HepG2 (cell line): Measurements from ENCODE around the gene CD96. TPM values are rescaled to one million over a fixed set of nuclear protein-coding genes. Genes with fewer than 3 reads are reported as not detected.

Experiments used
- ATAC-seq: fragments of 200-7000 bp; cut with Tn5 transposase; 3 replicates; pipeline ENCODE4 v1.9.1; 2020; ENCODE audit warnings: mild to moderate bottlenecking, moderate library complexity
- BruUV-seq: library from RNA; stranded (reverse); fragments of 400-500 nt; replicated peaks from 2 replicates; lab custom pipeline; 2021; lab: Mats Ljungman, UMichigan
- CTCF ChIA-PET: fragments of 300-600 bp; formaldehyde crosslinking; extraction: SDS; loops from one replicate; lab custom pipeline; 2021; ENCODE audit warnings: low total read pairs, inconsistent platforms, low intra/inter-chr PET ratio; lab: Yijun Ruan, JAX
- POLR2A ChIA-PET: fragments of 350-600 bp; sonication (Branson Sonifier 250); formaldehyde crosslinking; loops from one replicate; lab custom pipeline; 2020; ENCODE audit warnings: antibody characterized with exemption, inconsistent platforms; lab: Yijun Ruan, JAX
- DNase-seq: peaks from one replicate; pipeline ENCODE4 v3.0.0-alpha.2; 2015; ENCODE audit warnings: low spot score
- FAIRE-seq: peaks from 3 replicates; lab custom pipeline; 2011; peaks lifted over from hg19 to GRCh38; lab: Jason Lieb, UNC
- H2AFZ ChIP-seq: one replicate; pipeline ENCODE4 v1.6.1; 2011; ENCODE audit warnings: low read length, inconsistent platforms
- H3K27ac ChIP-seq: fragments of 300-600 bp; 3 replicates; pipeline ENCODE4 v1.8.0; 2011; ENCODE audit warnings: mixed run types, mild to moderate bottlenecking, mixed read lengths, low read length, inconsistent platforms; ENCODE audit not compliant: insufficient read depth; ENCODE audit errors: extremely low read length
- H3K27me3 ChIP-seq, 2 experiments: fragments of 200-600 bp in 1 of 2; 2 replicates in 1 of 2; 3 replicates in 1 of 2; pipeline versions ENCODE4 v1.6.0 to v1.8.0; 2011; ENCODE audit warnings: low read length in 2 of 2, mild to moderate bottlenecking in 2 of 2, moderate library complexity in 2 of 2, inconsistent platforms in 1 of 2; ENCODE audit not compliant: insufficient read depth in 2 of 2, control insufficient read depth in 1 of 2
- H3K36me3 ChIP-seq, 2 experiments: fragments of 200-600 bp in 1 of 2; replicated peaks in 1 of 2; 2 replicates in 1 of 2; 3 replicates in 1 of 2; pipeline versions ENCODE4 v1.5.1 to v1.8.0; 2011; ENCODE audit warnings: low read length in 2 of 2, inconsistent platforms in 1 of 2; ENCODE audit not compliant: insufficient read depth in 2 of 2, control insufficient read depth in 1 of 2
- H3K4me1 ChIP-seq: 2 replicates; pipeline ENCODE4 v1.5.1; 2012; ENCODE audit warnings: low read length, inconsistent platforms; ENCODE audit not compliant: insufficient read depth
- H3K4me2 ChIP-seq: 2 replicates; pipeline ENCODE4 v1.6.0; 2011; ENCODE audit warnings: low read depth, low read length, inconsistent platforms
- H3K4me3 ChIP-seq, 3 experiments: fragments of 200-600 bp in 1 of 3; sonication (generic), shearing (Covaris generic) in 1 of 3; replicated peaks in 1 of 3; 2 replicates each; pipeline ENCODE4 v1.5.1; 2011 to 2016; ENCODE audit warnings: low read length in 3 of 3, inconsistent platforms in 2 of 3, low read depth in 2 of 3, mild to moderate bottlenecking in 2 of 3, control low read depth in 1 of 3, mixed read lengths in 1 of 3; ENCODE audit not compliant: insufficient read depth in 1 of 3
- H3K79me2 ChIP-seq: one replicate; pipeline ENCODE4 v1.6.1; 2011; ENCODE audit warnings: low read length, inconsistent platforms; ENCODE audit not compliant: insufficient read depth
- H3K9ac ChIP-seq: 2 replicates; pipeline ENCODE4 v1.6.0; 2011; ENCODE audit warnings: mild to moderate bottlenecking, low read depth, low read length, inconsistent platforms; ENCODE audit not compliant: insufficient read depth
- H3K9me3 ChIP-seq: 2 replicates; pipeline ENCODE4 v1.5.1; 2012; ENCODE audit warnings: mild to moderate bottlenecking, low read length
- H4K20me1 ChIP-seq: 2 replicates; pipeline ENCODE4 v1.6.0; 2011; ENCODE audit warnings: inconsistent platforms, mild to moderate bottlenecking, low read length, moderate library complexity; ENCODE audit not compliant: insufficient read depth
- DR1 ChIP-seq: sonication (generic); formaldehyde crosslinking; IDR thresholded peaks from 2 replicates; pipeline ENCODE4 v1.8.0; 2021; ENCODE audit warnings: mild to moderate bottlenecking, missing genetic modification reagents, inconsistent platforms
- GABPB1 ChIP-seq: IDR thresholded peaks from 2 replicates; pipeline ENCODE4 v1.6.1; 2016; ENCODE audit warnings: mild to moderate bottlenecking, missing genetic modification reagents, moderate library complexity, missing compliant biosample characterization
- POLR2G ChIP-seq: fragments of 200-400 bp; formaldehyde crosslinking; IDR thresholded peaks from 2 replicates; pipeline ENCODE4 v1.6.1; 2018; ENCODE audit warnings: mild to moderate bottlenecking, low read depth, low read length, moderate library complexity
- RORA ChIP-seq: sonication (generic); formaldehyde crosslinking; IDR thresholded peaks from 2 replicates; pipeline ENCODE4 v1.5.0; 2020; ENCODE audit warnings: mild to moderate bottlenecking, missing genetic modification reagents, moderate library complexity
- RXRA ChIP-seq: sonication (generic); formaldehyde crosslinking; IDR thresholded peaks from 2 replicates; pipeline ENCODE4 v1.5.1; 2020; ENCODE audit warnings: missing genetic modification reagents
- SIX1 ChIP-seq: sonication (generic); formaldehyde crosslinking; IDR thresholded peaks from 2 replicates; pipeline ENCODE4 v1.4.0; 2020; ENCODE audit warnings: missing genetic modification reagents, borderline replicate concordance
- SIX4 ChIP-seq: sonication (generic); formaldehyde crosslinking; IDR thresholded peaks from 2 replicates; pipeline ENCODE4 v1.4.0; 2020; ENCODE audit warnings: missing genetic modification reagents
- ZNF274 ChIP-seq: sonication (generic); formaldehyde crosslinking; IDR thresholded peaks from 2 replicates; pipeline ENCODE4 v1.5.1; 2020; ENCODE audit warnings: mild to moderate bottlenecking, missing genetic modification reagents
- ZNF552 ChIP-seq: sonication (generic); formaldehyde crosslinking; IDR thresholded peaks from 2 replicates; pipeline ENCODE4 v1.9.0; 2022; ENCODE audit warnings: missing genetic modification reagents, mild to moderate bottlenecking, borderline replicate concordance
- ZNF746 ChIP-seq: sonication (generic); formaldehyde crosslinking; IDR thresholded peaks from 2 replicates; pipeline ENCODE4 v1.8.0; 2022; ENCODE audit warnings: mild to moderate bottlenecking, missing genetic modification reagents
- ZNF773 ChIP-seq: sonication (generic); formaldehyde crosslinking; IDR thresholded peaks from 2 replicates; pipeline ENCODE4 v1.4.0; 2020; ENCODE audit warnings: missing genetic modification reagents, borderline replicate concordance
- ZSCAN25 ChIP-seq: sonication (generic); formaldehyde crosslinking; IDR thresholded peaks from 2 replicates; pipeline ENCODE4 v1.8.0; 2022; ENCODE audit warnings: mild to moderate bottlenecking, missing genetic modification reagents
- WGBS: methylation state at CpG from one replicate; pipeline ENCODE4 v1.1.6; 2017; ENCODE audit warnings: low lambda C conversion rate; 5-methylcytosine and 5-hydroxymethylcytosine counted together
- in situ Hi-C: cut with HindIII; loops from 2 replicates; pipeline ENCODE4 v1.10.0; 2017; ENCODE audit warnings: low pct_unique_long_range_greater_than_20kb; ENCODE audit not compliant: extremely low pct_ligation_motif_present
- intact Hi-C: fragments of 100-400 bp; cut with micrococcal nuclease; formaldehyde crosslinking; loops from one replicate; pipeline ENCODE4 v1.10.0; 2022; ENCODE audit not compliant: unreplicated experiment
- polyA plus RNA-seq, 8 experiments: library from polyadenylated mRNA; depleted of rRNA in 3 of 8; stranded (reverse) in 7 of 8; unstranded in 1 of 8; fragments of >200 nt; fragmentation: Illumina TruSeq in 4 of 8; extraction: Trizol in 4 of 8; gene quantifications; 2 replicates each; pipeline versions ENCODE4 v1.2.1 to v1.2.3, GENCODE V29; 2011 to 2016; ENCODE audit warnings: low read depth in 4 of 8, missing spikeins in 1 of 8, mixed read lengths in 1 of 8; ENCODE audit not compliant: insufficient read depth in 1 of 8
- total RNA-seq, 5 experiments: library from RNA; depleted of rRNA; stranded (reverse); fragments of >200 nt; fragmentation: Illumina TruSeq; extraction: Trizol; gene quantifications; 2 replicates each; pipeline ENCODE4 v1.2.3, GENCODE V29; 2016; ENCODE audit warnings: low read depth in 1 of 5
- TF ChIP-seq, protein P1 (sequence below): sonication (generic); formaldehyde crosslinking; IDR thresholded peaks from 2 replicates; pipeline ENCODE4 v1.4.0; 2020; ENCODE audit warnings: missing genetic modification reagents
- TF ChIP-seq, protein P2 (sequence below): sonication (generic); formaldehyde crosslinking; IDR thresholded peaks from 2 replicates; pipeline ENCODE4 v1.5.0; 2020; ENCODE audit warnings: mild to moderate bottlenecking, missing genetic modification reagents
- TF ChIP-seq, protein P3 (sequence below): sonication (generic); formaldehyde crosslinking; IDR thresholded peaks from 2 replicates; pipeline ENCODE4 v1.5.1; 2020; ENCODE audit warnings: mild to moderate bottlenecking, missing genetic modification reagents

The CD96 gene
- total and polyA plus RNA-seq, 2 of the 13 experiments (the other 11 are each of a cell fraction or from before 2014, with no cell fraction given) = not detected

DNA sequence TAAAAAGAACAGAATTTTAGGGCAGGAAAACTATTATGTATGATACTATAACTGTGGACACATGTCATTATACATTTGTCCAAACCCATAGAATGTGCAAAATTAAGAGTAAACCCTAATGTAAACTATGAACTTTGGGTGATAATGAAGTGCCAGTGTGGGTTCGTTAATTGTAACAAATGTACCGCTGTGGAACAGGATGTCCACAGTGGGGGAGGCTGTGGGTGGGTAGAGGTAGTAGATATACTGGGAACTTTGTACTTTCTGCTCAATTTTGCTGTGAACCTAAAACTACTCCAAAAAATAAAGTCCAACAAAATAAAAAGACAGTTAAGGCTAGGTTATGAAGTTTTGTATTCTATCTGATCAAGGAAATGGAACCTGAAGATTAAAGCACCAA lies 24.8 kb downstream of the CD96 start:
- H3K9me3 ChIP-seq = no peaks in the 10 kb centered on the region
- H3K4me2 ChIP-seq = no peak overlapping the region
- DNase-seq (no peak), ATAC-seq (no peak), FAIRE-seq (no peak)
- H3K4me1 ChIP-seq = no peaks in the 10 kb centered on the region
- 0% methylated on average over 2 of the region's 2 CpGs for WGBS
- no peaks in the 10 kb centered on the region for H3K79me2 ChIP-seq
- no peaks in the 10 kb centered on the region for H3K36me3 ChIP-seq
- no peaks in the 10 kb centered on the region for H4K20me1 ChIP-seq
- H3K27ac ChIP-seq = no peak overlapping the region
- BruUV-seq = no TSS peak
- CTCF ChIA-PET = no interaction called here
- intact Hi-C loops (no loop called here), in situ Hi-C loops (no loop called here)
- POLR2A ChIA-PET = no interaction called here
- no peak overlapping the region for H3K4me3 ChIP-seq
- TF ChIP-seq ZSCAN25 (CRISPR knock-in tag) (no peak), POLR2G (no peak), DR1 (no peak), ZNF746 (no peak), SIX4 (CRISPR knock-in tag) (no peak), ZNF773 (CRISPR knock-in tag) (no peak), ZNF274 (no peak), RORA (CRISPR knock-in tag) (no peak), ZNF552 (CRISPR knock-in tag) (no peak), RXRA (CRISPR knock-in tag) (no peak), GABPB1 (CRISPR knock-in tag) (no peak), SIX1 (CRISPR knock-in tag) (no peak)
- TF ChIP-seq, protein P1, sequence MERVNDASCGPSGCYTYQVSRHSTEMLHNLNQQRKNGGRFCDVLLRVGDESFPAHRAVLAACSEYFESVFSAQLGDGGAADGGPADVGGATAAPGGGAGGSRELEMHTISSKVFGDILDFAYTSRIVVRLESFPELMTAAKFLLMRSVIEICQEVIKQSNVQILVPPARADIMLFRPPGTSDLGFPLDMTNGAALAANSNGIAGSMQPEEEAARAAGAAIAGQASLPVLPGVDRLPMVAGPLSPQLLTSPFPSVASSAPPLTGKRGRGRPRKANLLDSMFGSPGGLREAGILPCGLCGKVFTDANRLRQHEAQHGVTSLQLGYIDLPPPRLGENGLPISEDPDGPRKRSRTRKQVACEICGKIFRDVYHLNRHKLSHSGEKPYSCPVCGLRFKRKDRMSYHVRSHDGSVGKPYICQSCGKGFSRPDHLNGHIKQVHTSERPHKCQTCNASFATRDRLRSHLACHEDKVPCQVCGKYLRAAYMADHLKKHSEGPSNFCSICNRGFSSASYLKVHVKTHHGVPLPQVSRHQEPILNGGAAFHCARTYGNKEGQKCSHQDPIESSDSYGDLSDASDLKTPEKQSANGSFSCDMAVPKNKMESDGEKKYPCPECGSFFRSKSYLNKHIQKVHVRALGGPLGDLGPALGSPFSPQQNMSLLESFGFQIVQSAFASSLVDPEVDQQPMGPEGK = no peak
- TF ChIP-seq, protein P2, sequence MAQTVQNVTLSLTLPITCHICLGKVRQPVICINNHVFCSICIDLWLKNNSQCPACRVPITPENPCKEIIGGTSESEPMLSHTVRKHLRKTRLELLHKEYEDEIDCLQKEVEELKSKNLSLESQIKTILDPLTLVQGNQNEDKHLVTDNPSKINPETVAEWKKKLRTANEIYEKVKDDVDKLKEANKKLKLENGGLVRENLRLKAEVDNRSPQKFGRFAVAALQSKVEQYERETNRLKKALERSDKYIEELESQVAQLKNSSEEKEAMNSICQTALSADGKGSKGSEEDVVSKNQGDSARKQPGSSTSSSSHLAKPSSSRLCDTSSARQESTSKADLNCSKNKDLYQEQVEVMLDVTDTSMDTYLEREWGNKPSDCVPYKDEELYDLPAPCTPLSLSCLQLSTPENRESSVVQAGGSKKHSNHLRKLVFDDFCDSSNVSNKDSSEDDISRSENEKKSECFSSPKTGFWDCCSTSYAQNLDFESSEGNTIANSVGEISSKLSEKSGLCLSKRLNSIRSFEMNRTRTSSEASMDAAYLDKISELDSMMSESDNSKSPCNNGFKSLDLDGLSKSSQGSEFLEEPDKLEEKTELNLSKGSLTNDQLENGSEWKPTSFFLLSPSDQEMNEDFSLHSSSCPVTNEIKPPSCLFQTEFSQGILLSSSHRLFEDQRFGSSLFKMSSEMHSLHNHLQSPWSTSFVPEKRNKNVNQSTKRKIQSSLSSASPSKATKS (CRISPR knock-in tag) = no peak
- TF ChIP-seq, protein P3, sequence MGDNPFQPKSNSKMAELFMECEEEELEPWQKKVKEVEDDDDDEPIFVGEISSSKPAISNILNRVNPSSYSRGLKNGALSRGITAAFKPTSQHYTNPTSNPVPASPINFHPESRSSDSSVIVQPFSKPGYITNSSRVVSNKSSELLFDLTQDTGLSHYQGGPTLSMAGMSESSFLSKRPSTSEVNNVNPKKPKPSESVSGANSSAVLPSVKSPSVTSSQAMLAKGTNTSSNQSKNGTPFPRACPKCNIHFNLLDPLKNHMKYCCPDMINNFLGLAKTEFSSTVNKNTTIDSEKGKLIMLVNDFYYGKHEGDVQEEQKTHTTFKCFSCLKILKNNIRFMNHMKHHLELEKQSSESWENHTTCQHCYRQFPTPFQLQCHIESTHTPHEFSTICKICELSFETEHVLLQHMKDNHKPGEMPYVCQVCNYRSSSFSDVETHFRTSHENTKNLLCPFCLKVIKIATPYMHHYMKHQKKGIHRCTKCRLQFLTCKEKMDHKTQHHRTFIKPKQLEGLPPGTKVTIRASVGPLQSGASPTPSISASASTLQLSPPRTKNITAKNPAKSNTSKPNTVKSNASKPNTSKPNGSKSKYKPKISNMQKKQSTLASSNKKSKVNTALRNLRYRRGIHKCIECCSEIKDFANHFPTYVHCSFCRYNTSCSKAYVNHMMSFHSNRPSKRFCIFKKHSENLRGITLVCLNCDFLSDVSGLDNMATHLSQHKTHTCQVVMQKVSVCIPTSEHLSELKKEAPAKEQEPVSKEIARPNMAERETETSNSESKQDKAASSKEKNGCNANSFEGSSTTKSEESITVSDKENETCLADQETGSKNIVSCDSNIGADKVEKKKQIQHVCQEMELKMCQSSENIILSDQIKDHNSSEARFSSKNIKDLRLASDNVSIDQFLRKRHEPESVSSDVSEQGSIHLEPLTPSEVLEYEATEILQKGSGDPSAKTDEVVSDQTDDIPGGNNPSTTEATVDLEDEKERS = no peak
- no peaks in the 10 kb centered on the region for H3K27me3 ChIP-seq
- H3K9ac ChIP-seq = no peak overlapping the region
- no peak overlapping the region for H2AFZ ChIP-seq
